Peyer's patch (tissue), 4 donors: ENCODE data around the gene ATOSA.

Source experiments
- POLR2A ChIP-seq, 2 donors: fragments of 450-650 bp; IDR thresholded peaks; one replicate each; pipeline ENCODE4 v1.5.1; 2017; ENCODE audit warnings: antibody characterized with exemption in 2 of 2, mild to moderate bottlenecking in 2 of 2, moderate library complexity in 2 of 2
- TF ChIP-seq, protein P1 (sequence below), 6 experiments: fragments of 450-650 bp in 4 of 6; fragments of 200-600 bp in 2 of 6; sonication (generic) in 1 of 6; IDR thresholded peaks; one replicate each; pipeline ENCODE4 v1.5.1; 2017 to 2019; ENCODE audit warnings: antibody characterized with exemption in 6 of 6, mild to moderate bottlenecking in 3 of 6, moderate library complexity in 1 of 6

- TF ChIP-seq, protein P1, sequence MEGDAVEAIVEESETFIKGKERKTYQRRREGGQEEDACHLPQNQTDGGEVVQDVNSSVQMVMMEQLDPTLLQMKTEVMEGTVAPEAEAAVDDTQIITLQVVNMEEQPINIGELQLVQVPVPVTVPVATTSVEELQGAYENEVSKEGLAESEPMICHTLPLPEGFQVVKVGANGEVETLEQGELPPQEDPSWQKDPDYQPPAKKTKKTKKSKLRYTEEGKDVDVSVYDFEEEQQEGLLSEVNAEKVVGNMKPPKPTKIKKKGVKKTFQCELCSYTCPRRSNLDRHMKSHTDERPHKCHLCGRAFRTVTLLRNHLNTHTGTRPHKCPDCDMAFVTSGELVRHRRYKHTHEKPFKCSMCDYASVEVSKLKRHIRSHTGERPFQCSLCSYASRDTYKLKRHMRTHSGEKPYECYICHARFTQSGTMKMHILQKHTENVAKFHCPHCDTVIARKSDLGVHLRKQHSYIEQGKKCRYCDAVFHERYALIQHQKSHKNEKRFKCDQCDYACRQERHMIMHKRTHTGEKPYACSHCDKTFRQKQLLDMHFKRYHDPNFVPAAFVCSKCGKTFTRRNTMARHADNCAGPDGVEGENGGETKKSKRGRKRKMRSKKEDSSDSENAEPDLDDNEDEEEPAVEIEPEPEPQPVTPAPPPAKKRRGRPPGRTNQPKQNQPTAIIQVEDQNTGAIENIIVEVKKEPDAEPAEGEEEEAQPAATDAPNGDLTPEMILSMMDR (IDR thresholded peaks at IDR 0.05), result no peak
- TF ChIP-seq POLR2A (IDR thresholded peaks at IDR 0.05), result no peak
Observed at GRCh38 chr15:52674831-52675230, 4.4 kb downstream of the ATOSA start.
